OCI-LY7 (cell line): ENCODE measurements around the gene PDE11A. TPM values are rescaled to one million over a fixed set of nuclear protein-coding genes. Genes with fewer than 3 reads are reported as not detected.

Source experiments
- BruUV-seq: library from RNA; stranded (reverse); fragments of 400-500 nt; replicated peaks from 2 replicates; lab custom pipeline; 2021; lab: Mats Ljungman, UMichigan
- CTCF ChIA-PET: fragments of 300-600 bp; sonication (Branson Sonifier 250); formaldehyde crosslinking; loops from one replicate; lab custom pipeline; 2022; ENCODE audit warnings: antibody characterized with exemption; ENCODE audit not compliant: unreplicated experiment; lab: Charles Lee
- POLR2A ChIA-PET: fragments of 300-600 bp; sonication (Branson Sonifier 250); formaldehyde crosslinking; loops from one replicate; lab custom pipeline; 2022; ENCODE audit warnings: antibody characterized with exemption; lab: Charles Lee
- DNase-seq: peaks from one replicate; pipeline ENCODE4 v3.0.0-alpha.2; 2015; ENCODE audit warnings: low spot score
- H2AFZ ChIP-seq: fragments of 200-600 bp; sonication (generic), shearing (Covaris generic); 2 replicates; pipeline ENCODE4 v1.6.1; 2014; ENCODE audit warnings: mild to moderate bottlenecking, antibody characterized with exemption, low read length, moderate library complexity
- H3K27ac ChIP-seq: fragments of 200-600 bp; sonication (generic); 2 replicates; pipeline ENCODE4 v1.5.1; 2014; ENCODE audit warnings: mixed run types, low read depth, mild to moderate bottlenecking, moderate library complexity, low read length, inconsistent platforms; ENCODE audit not compliant: poor library complexity, severe bottlenecking
- H3K36me3 ChIP-seq: fragments of 200-600 bp; sonication (generic); 2 replicates; pipeline ENCODE4 v1.6.1; 2014; ENCODE audit warnings: mild to moderate bottlenecking, antibody characterized with exemption, low read length, moderate library complexity, mixed read lengths; ENCODE audit not compliant: insufficient read depth
- H3K4me1 ChIP-seq: fragments of 200-600 bp; sonication (generic); 2 replicates; pipeline ENCODE4 v1.5.1; 2014; ENCODE audit warnings: mild to moderate bottlenecking, low read length; ENCODE audit not compliant: insufficient read depth, poor library complexity, severe bottlenecking
- H3K4me2 ChIP-seq: fragments of 200-600 bp; sonication (generic); 2 replicates; pipeline ENCODE4 v1.6.1; 2014; ENCODE audit warnings: mild to moderate bottlenecking, low read length
- H3K4me3 ChIP-seq: fragments of 200-600 bp; sonication (generic); 2 replicates; pipeline ENCODE4 v1.5.1; 2014; ENCODE audit warnings: mild to moderate bottlenecking, low read depth, low read length; ENCODE audit not compliant: poor library complexity, severe bottlenecking
- H3K79me2 ChIP-seq: fragments of 200-600 bp; sonication (generic); 2 replicates; pipeline ENCODE4 v1.6.1; 2016; ENCODE audit warnings: low read depth, mild to moderate bottlenecking, low read length, moderate library complexity, mixed read lengths; ENCODE audit not compliant: insufficient read depth
- H3K9me2 ChIP-seq: fragments of 200-600 bp; sonication (generic); 2 replicates; pipeline ENCODE4 v1.6.1; 2016; ENCODE audit warnings: mild to moderate bottlenecking, low read length, mixed read lengths; ENCODE audit not compliant: insufficient read depth
- H3K9me3 ChIP-seq: fragments of 200-600 bp; sonication (generic); 2 replicates; pipeline ENCODE4 v1.6.1; 2014; ENCODE audit warnings: mild to moderate bottlenecking, mixed run types, low read length, mixed read lengths
- H4K20me1 ChIP-seq: fragments of 200-600 bp; sonication (generic); 2 replicates; pipeline ENCODE4 v1.6.1; 2014; ENCODE audit warnings: mild to moderate bottlenecking, antibody characterized with exemption, low read length, moderate library complexity, mixed read lengths; ENCODE audit not compliant: insufficient read depth
- CTCF ChIP-seq: fragments of 200-600 bp; sonication (generic); conservative IDR thresholded peaks from 2 replicates; pipeline ENCODE4 v1.5.1; 2014; ENCODE audit warnings: mild to moderate bottlenecking, antibody characterized with exemption, low read length, moderate library complexity, mixed read lengths
- EZH2phosphoT487 ChIP-seq: fragments of 200-600 bp; sonication (generic); IDR thresholded peaks from 2 replicates; pipeline ENCODE4 v1.6.1; 2018; ENCODE audit warnings: low read depth, borderline replicate concordance, mild to moderate bottlenecking, mixed run types, antibody characterized with exemption, low read length, moderate library complexity, mixed read lengths
- intact Hi-C: fragments of 100-400 bp; cut with micrococcal nuclease; formaldehyde crosslinking; loops from one replicate; pipeline ENCODE4 v1.10.0; 2022; ENCODE audit not compliant: unreplicated experiment
- total RNA-seq, 2 experiments: library from RNA; depleted of rRNA in 1 of 2; stranded (reverse); fragments of >200 nt in 1 of 2; shearing (Covaris generic) in 1 of 2; gene quantifications; 2 replicates each; pipeline ENCODE4 v1.2.3, GENCODE V29; 2014 to 2022

PDE11A gene
- total RNA-seq, 2 experiments from 2014 or later = 0.03 TPM; not detected in 1

GRCh38 chr2:178072000-178072382 is 586 bp downstream of the PDE11A start:
- TF ChIP-seq EZH2phosphoT487 = no peak
- POLR2A ChIA-PET = no interaction called here
- BruUV-seq = no TSS peak
- Histone ChIP-seq H3K4me1 (no peaks in the 10 kb centered on the region), H3K4me2 (no peak overlapping the region), H3K9me3 (no peaks in the 10 kb centered on the region), H3K4me3 (no peak overlapping the region), H3K36me3 (no peaks in the 10 kb centered on the region), H4K20me1 (no peaks in the 10 kb centered on the region), H2AFZ (no peak overlapping the region), H3K79me2 (no peaks in the 10 kb centered on the region), H3K27ac (no peak overlapping the region), H3K9me2 (no peaks in the 10 kb centered on the region)
- DNase-seq = no peak
- intact Hi-C loops = no loop called here
- CTCF ChIA-PET = no interaction called here

GRCh38 chr2:178070824-178071223 is 1.8 kb downstream of the PDE11A start:
- no peak overlapping the region for H3K4me2 ChIP-seq
- no peak overlapping the region for H3K4me3 ChIP-seq
- H3K27ac ChIP-seq = no peak overlapping the region
- intact Hi-C loops = no loop called here
- DNase-seq = no peak
- TF ChIP-seq EZH2phosphoT487 (no peak), CTCF (no peak)
- POLR2A ChIA-PET = no interaction called here
- no peak overlapping the region for H2AFZ ChIP-seq
- H3K9me2 ChIP-seq = no peaks in the 10 kb centered on the region
- H3K36me3 ChIP-seq = no peaks in the 10 kb centered on the region
- no peaks in the 10 kb centered on the region for H3K79me2 ChIP-seq
- H4K20me1 ChIP-seq = no peaks in the 10 kb centered on the region
- no TSS peak for BruUV-seq
- H3K9me3 ChIP-seq = no peaks in the 10 kb centered on the region
- H3K4me1 ChIP-seq = no peaks in the 10 kb centered on the region
- CTCF ChIA-PET = no interaction called here

- intact Hi-C loops = no loop called here
- H2AFZ ChIP-seq = no peak overlapping the region
- no peaks in the 10 kb centered on the region for H3K4me1 ChIP-seq
- no peak overlapping the region for H3K27ac ChIP-seq
- BruUV-seq = no TSS peak
- no peak for DNase-seq
- no peaks in the 10 kb centered on the region for H3K36me3 ChIP-seq
- no peak for TF ChIP-seq EZH2phosphoT487
- TF ChIP-seq CTCF = no peak
- no peaks in the 10 kb centered on the region for H3K9me2 ChIP-seq
- H3K4me3 ChIP-seq = no peak overlapping the region
- no peaks in the 10 kb centered on the region for H3K79me2 ChIP-seq
- H3K9me3 ChIP-seq = no peaks in the 10 kb centered on the region
- no peaks in the 10 kb centered on the region for H4K20me1 ChIP-seq
- CTCF ChIA-PET = no interaction called here
- POLR2A ChIA-PET = no interaction called here
- no peak overlapping the region for H3K4me2 ChIP-seq
These were observed 3.0 kb downstream of the PDE11A start for GRCh38 chr2:178069551-178069950.
